Activated naive CD4-positive, alpha-beta T cell treated with anti-CD3 and anti-CD28 coated beads for 36 hours (primary cell): ENCODE results near the gene RPL13A. TPM values are rescaled to one million over a fixed set of nuclear protein-coding genes. Genes with fewer than 3 reads are reported as not detected.
"Not testable (repeated sequence)": the region's sequence is repeated elsewhere in the genome, so short reads cannot be mapped to it uniquely, and the experiment has no call there.

Source experiments
- CTCF ChIA-PET: fragments of 350-600 bp; sonication (Branson Sonifier 250); formaldehyde crosslinking; loops from one replicate; lab custom pipeline; 2021; ENCODE audit warnings: antibody characterized with exemption; lab: Charles Lee
- DNase-seq: peaks from one replicate; pipeline ENCODE4 v3.0.0-alpha.2; 2020
- H3K27ac Mint-ChIP-seq: one replicate; pipeline ENCODE4 v1.8.0; 2021; ENCODE audit warnings: mild to moderate bottlenecking, mixed read lengths
- H3K27me3 Mint-ChIP-seq: one replicate; pipeline ENCODE4 v1.8.0; 2021; ENCODE audit warnings: low read depth, mixed read lengths
- H3K36me3 Mint-ChIP-seq: one replicate; pipeline ENCODE4 v1.8.0; 2021; ENCODE audit warnings: low read depth, mixed read lengths
- H3K4me1 Mint-ChIP-seq: one replicate; pipeline ENCODE4 v1.8.0; 2021; ENCODE audit warnings: low read depth, mixed read lengths
- H3K4me3 Mint-ChIP-seq: one replicate; pipeline ENCODE4 v1.8.0; 2021; ENCODE audit warnings: mild to moderate bottlenecking, moderate library complexity, mixed read lengths
- H3K9me3 Mint-ChIP-seq: one replicate; pipeline ENCODE4 v1.8.0; 2021; ENCODE audit warnings: mixed read lengths
- intact Hi-C: fragments of 100-400 bp; cut with micrococcal nuclease; formaldehyde crosslinking; loops from one replicate; pipeline ENCODE4 v1.15.1; 2023
- total RNA-seq, 2 experiments: library from RNA; stranded (reverse); gene quantifications; one replicate each; pipeline ENCODE4 v1.2.3, GENCODE V29; 2021

The RPL13A gene
- total RNA-seq, 2 experiments from 2014 or later: 4,441 to 4,607 TPM

DNA sequence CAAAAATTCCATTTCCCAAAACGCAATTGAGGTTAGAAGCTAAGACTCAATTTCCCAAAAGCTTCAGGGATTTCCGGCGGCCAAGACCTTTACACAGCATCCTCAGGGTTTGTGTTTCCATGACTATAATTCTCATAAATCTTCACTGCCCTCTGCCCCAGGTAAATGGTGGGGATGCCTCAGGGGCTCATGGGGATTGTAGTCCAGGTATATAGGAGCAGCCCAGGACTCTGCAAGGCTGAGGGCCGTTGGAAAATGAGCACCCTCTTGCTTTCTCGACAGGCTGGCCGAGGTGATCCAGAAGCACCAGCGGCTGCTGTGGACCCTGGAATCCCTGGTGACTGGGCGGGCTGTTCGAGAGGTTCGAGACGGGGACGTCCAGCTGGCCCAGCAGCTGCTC lies 28.0 kb upstream of the RPL13A start:
- Mint-ChIP-seq H3K4me1 (peaks cover 12% of the 10 kb centered on the region), H3K9me3 (no peaks in the 10 kb centered on the region), H3K36me3 (peaks cover 7% of the 10 kb centered on the region), H3K27me3 (no peaks in the 10 kb centered on the region), H3K27ac (no peak overlapping the region), H3K4me3 (no peak overlapping the region)
- no peak for DNase-seq
- intact Hi-C loops: loop anchor here (10.0 kb wide), 1 partner anchor 345 kb away; the partner anchor contains the start of genes C19orf73, LIN7B and PPFIA3
- CTCF ChIA-PET: interaction anchor here (0.7 to 1.0 kb wide), 2 partner anchors 14 to 79 kb away, joined by 3 to 4 read pairs; partner anchors contain the start of gene FLT3LG

DNA sequence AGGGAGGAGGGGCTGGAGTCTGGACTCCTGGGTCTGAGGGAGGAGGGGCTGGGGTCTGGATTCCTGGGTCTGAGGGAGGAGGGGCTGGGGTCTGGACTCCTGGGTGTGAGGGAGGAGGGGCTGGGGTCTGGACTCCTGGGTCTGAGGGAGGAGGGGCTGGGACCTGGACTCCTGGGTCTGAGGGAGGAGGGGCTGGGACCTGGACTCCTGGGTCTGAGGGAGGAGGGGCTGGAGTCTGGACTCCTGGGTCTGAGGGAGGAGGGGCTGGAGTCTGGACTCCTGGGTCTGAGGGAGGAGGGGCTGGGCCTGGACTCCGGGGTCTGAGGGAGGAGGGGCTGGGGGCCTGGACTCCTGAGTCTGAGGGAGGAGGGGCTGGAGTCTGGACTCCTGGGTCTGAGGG lies 26.3 kb upstream of the RPL13A start:
- H3K4me3 Mint-ChIP-seq, H3K9me3 Mint-ChIP-seq, H3K36me3 Mint-ChIP-seq, DNase-seq, CTCF ChIA-PET, H3K4me1 Mint-ChIP-seq, H3K27ac Mint-ChIP-seq, H3K27me3 Mint-ChIP-seq, intact Hi-C loops: not testable (repeated sequence)

DNA sequence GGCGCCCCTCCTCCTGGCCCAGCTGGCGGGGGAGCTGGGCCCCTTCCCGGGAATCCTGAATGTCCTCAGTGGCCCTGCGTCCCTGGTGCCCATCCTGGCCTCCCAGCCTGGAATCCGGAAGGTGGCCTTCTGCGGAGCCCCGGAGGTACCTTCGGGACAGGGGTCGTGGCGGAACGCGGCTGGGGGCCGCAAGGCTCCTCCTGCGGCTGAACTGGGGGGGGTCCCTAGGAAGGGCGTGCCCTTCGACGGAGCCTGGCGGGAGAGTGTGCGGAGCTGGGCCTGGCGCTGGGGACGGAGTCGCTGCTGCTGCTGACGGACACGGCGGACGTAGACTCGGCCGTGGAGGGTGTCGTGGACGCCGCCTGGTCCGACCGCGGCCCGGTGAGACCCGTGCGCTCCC lies 25.8 kb upstream of the RPL13A start:
- no peaks in the 10 kb centered on the region for H3K27me3 Mint-ChIP-seq
- CTCF ChIA-PET: no interaction called here
- peaks cover 2% of the 10 kb centered on the region for H3K4me1 Mint-ChIP-seq
- no peak overlapping the region for H3K27ac Mint-ChIP-seq
- no peak for DNase-seq
- no peaks in the 10 kb centered on the region for H3K9me3 Mint-ChIP-seq
- H3K4me3 Mint-ChIP-seq: no peak overlapping the region
- H3K36me3 Mint-ChIP-seq: peaks cover 8% of the 10 kb centered on the region
- intact Hi-C loops: no loop called here

GRCh38 chr19:49462492-49462891 lies 24.9 kb upstream of the RPL13A start:
- H3K27me3 Mint-ChIP-seq: no peaks in the 10 kb centered on the region
- CTCF ChIA-PET: no interaction called here

GRCh38 chr19:49463960-49464740 lies 23.3 kb upstream of the RPL13A start:
- Mint-ChIP-seq H3K9me3 (no peaks in the 10 kb centered on the region), H3K27ac (no peak overlapping the region), H3K4me3 (no peak overlapping the region), H3K4me1 (peaks cover 8% of the 10 kb centered on the region), H3K27me3 (no peaks in the 10 kb centered on the region), H3K36me3 (peaks cover 11% of the 10 kb centered on the region)
- intact Hi-C loops: no loop called here
- CTCF ChIA-PET: interaction anchor here (1.2 kb wide), 1 partner anchor 12 kb away, joined by 3 read pairs; no protein-coding TSS in a partner anchor
- no peak for DNase-seq

More at GRCh38 chr19:49462492-49462891, 24.9 kb upstream of the RPL13A start:
- DNase-seq: no peak
- Mint-ChIP-seq H3K4me3 (no peak overlapping the region), H3K9me3 (no peaks in the 10 kb centered on the region), H3K27ac (no peak overlapping the region), H3K4me1 (no peaks in the 10 kb centered on the region), H3K36me3 (peaks cover 6% of the 10 kb centered on the region)
- intact Hi-C loops: no loop called here

- CTCF ChIA-PET: interaction anchor here (1.2 kb wide), 1 partner anchor 10 kb away, joined by 3 read pairs; no protein-coding TSS in a partner anchor
- Mint-ChIP-seq H3K4me1 (peaks cover 19% of the 10 kb centered on the region), H3K27ac (no peak overlapping the region), H3K9me3 (no peaks in the 10 kb centered on the region), H3K4me3 (no peak overlapping the region), H3K36me3 (peaks cover 8% of the 10 kb centered on the region), H3K27me3 (no peaks in the 10 kb centered on the region)
- intact Hi-C loops: no loop called here
- no peak for DNase-seq
Measured at GRCh38 chr19:49465371-49465770, 22.0 kb upstream of the RPL13A start.

DNA sequence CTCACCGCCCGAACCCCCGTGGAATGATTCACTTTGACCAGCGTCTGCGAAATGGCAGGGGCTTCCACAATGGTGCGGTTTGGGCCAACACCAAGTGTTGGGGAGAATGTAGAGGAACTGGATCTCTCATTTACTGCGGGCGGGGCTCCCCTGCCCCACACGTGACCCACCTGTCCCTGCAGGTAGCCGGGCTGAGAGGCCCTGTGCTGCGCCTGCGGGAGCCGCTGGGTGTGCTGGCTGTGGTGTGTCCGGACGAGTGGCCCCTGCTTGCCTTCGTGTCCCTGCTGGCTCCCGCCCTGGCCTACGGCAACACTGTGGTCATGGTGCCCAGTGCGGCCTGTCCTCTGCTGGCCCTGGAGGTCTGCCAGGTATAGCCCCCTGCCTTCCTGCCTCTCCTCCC lies 19.2 kb upstream of the RPL13A start:
- no peak overlapping the region for H3K4me3 Mint-ChIP-seq
- H3K27me3 Mint-ChIP-seq: no peaks in the 10 kb centered on the region
- peaks cover 42% of the 10 kb centered on the region for H3K4me1 Mint-ChIP-seq
- no peaks in the 10 kb centered on the region for H3K9me3 Mint-ChIP-seq
- no peak overlapping the region for H3K27ac Mint-ChIP-seq
- intact Hi-C loops: no loop called here
- peaks cover 7% of the 10 kb centered on the region for H3K36me3 Mint-ChIP-seq
- DNase-seq: no peak
- CTCF ChIA-PET: interaction anchor here (0.6 to 0.7 kb wide), 2 partner anchors 55 to 92 kb away, joined by 3 read pairs; no protein-coding TSS in a partner anchor

DNA sequence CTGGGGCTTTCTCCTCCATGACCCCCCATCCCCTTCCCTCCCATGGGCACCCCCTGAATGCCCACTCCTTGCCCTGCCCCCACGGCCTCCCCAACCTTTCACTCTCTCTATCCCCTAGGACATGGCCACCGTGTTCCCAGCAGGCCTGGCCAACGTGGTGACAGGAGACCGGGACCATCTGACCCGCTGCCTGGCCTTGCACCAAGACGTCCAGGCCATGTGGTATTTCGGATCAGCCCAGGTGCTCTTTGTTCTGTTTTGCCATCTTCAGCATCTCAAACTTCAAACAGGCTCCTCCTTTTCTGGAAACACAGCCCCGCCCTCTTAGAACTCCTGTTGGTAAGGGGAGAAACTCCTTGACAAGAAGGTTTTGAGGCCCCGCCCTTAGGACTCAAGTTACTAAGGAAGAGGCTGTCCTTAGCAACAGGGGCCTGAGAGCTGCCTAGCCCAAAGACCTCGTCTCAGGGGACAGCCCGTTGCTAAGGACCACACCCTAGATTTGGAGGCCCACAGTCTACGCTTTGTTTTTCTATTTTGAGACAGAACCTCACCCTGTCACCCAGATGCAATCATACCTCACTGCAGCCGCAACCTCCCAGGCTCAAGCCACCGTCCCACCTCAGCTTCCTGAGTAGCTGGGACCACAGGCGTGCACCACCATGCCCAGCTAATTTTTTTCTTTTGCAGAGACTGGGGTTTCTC lies 18.5 kb upstream of the RPL13A start:
- Mint-ChIP-seq H3K9me3 (no peaks in the 10 kb centered on the region), H3K36me3 (peaks cover 7% of the 10 kb centered on the region), H3K27me3 (no peaks in the 10 kb centered on the region), H3K4me1 (peaks cover 48% of the 10 kb centered on the region), H3K27ac (peak overlapping the region; percentile 96), H3K4me3 (peak overlapping the region; percentile 43)
- CTCF ChIA-PET: interaction anchor here (0.6 to 2.7 kb wide), 5 partner anchors 10 to 167 kb away, joined by 3 to 18 read pairs (median 5); no protein-coding TSS in a partner anchor
- peak; percentile 90 for DNase-seq
- intact Hi-C loops: loop anchor here (1.0 kb wide), 1 partner anchor 243 kb away; no protein-coding TSS in a partner anchor

- CTCF ChIA-PET: interaction anchor here (0.8 to 2.7 kb wide), 16 partner anchors 9 to 356 kb away, joined by 3 to 18 read pairs (median 4); partner anchors contain the start of genes ALDH16A1, LIN7B, PIH1D1 and PTH2
- H3K36me3 Mint-ChIP-seq: peaks cover 7% of the 10 kb centered on the region
- intact Hi-C loops: loop anchor here (1.0 to 2.0 kb wide), 6 partner anchors 17 to 244 kb away; partner anchors contain the start of genes ALDH16A1 and KASH5
- peak; percentile 90 for DNase-seq
- no peaks in the 10 kb centered on the region for H3K27me3 Mint-ChIP-seq
- H3K4me3 Mint-ChIP-seq: peak overlapping the region; percentile 29
- peaks cover 51% of the 10 kb centered on the region for H3K4me1 Mint-ChIP-seq
- no peaks in the 10 kb centered on the region for H3K9me3 Mint-ChIP-seq
- peak overlapping the region; percentile 84 for H3K27ac Mint-ChIP-seq
Measured at GRCh38 chr19:49469828-49470614, 17.4 kb upstream of the RPL13A start.

- H3K9me3 Mint-ChIP-seq: no peaks in the 10 kb centered on the region
- H3K27ac Mint-ChIP-seq: peak overlapping the region; percentile 84
- no peaks in the 10 kb centered on the region for H3K27me3 Mint-ChIP-seq
- peaks cover 7% of the 10 kb centered on the region for H3K36me3 Mint-ChIP-seq
- intact Hi-C loops: loop anchor here (1.0 to 2.0 kb wide), 5 partner anchors 17 to 204 kb away; partner anchors contain the start of genes ALDH16A1 and KASH5
- H3K4me1 Mint-ChIP-seq: peaks cover 52% of the 10 kb centered on the region
- H3K4me3 Mint-ChIP-seq: peak overlapping the region; percentile 29
- CTCF ChIA-PET: interaction anchor here (0.7 to 2.7 kb wide), 16 partner anchors 8 to 357 kb away, joined by 3 to 18 read pairs (median 4); partner anchors contain the start of genes ALDH16A1, LIN7B, PIH1D1 and PTH2
- DNase-seq: no peak
Measured at GRCh38 chr19:49470615-49470978, 16.8 kb upstream of the RPL13A start.

- peaks cover 12% of the 10 kb centered on the region for H3K36me3 Mint-ChIP-seq
- peak overlapping the region; percentile 95 for H3K27ac Mint-ChIP-seq
- peak; percentile 37 for DNase-seq
- peaks cover 69% of the 10 kb centered on the region for H3K4me1 Mint-ChIP-seq
- no peaks in the 10 kb centered on the region for H3K27me3 Mint-ChIP-seq
- intact Hi-C loops: loop anchor here (1.0 kb wide), 1 partner anchor 247 kb away; no protein-coding TSS in a partner anchor
- CTCF ChIA-PET: interaction anchor here (0.5 to 2.2 kb wide), 22 partner anchors 12 to 207 kb away, joined by 3 to 13 read pairs (median 4); partner anchors contain the start of genes ALDH16A1, PIH1D1 and PRRG2
- H3K4me3 Mint-ChIP-seq: peak overlapping the region; percentile 88
- no peaks in the 10 kb centered on the region for H3K9me3 Mint-ChIP-seq
Measured at GRCh38 chr19:49472936-49473335, 14.5 kb upstream of the RPL13A start.
